ENCODE results near the gene FAXC.
"Not testable (repeated sequence)": the region's sequence is repeated elsewhere in the genome, so short reads cannot be mapped to it uniquely, and the experiment has no call there.

FAXC gene

GRCh38 chr6:99338188-99338587, 11.3 kb downstream of the FAXC start:
- DNase-seq, result no peak

- DNase-seq, result not testable (repeated sequence)
These were observed 14.2 kb downstream of the FAXC start for GRCh38 chr6:99335298-99335697.

- peak; percentile 73 for DNase-seq
These were observed 14.8 kb downstream of the FAXC start for GRCh38 chr6:99334526-99335127.

GRCh38 chr6:99333068-99333467, 16.4 kb downstream of the FAXC start:
- no peak for DNase-seq

GRCh38 chr6:99331531-99331930, 17.9 kb downstream of the FAXC start:
- DNase-seq, result no peak

GRCh38 chr6:99330159-99330558, 19.3 kb downstream of the FAXC start:
- peak; percentile 76 for DNase-seq

GRCh38 chr6:99324996-99325395, 24.5 kb downstream of the FAXC start:
- DNase-seq, result no peak

GRCh38 chr6:99318566-99318965, 30.9 kb downstream of the FAXC start:
- no peak for DNase-seq

- no peak for DNase-seq
These were observed 37.1 kb downstream of the FAXC start for GRCh38 chr6:99312354-99312753.

- no peak for DNase-seq
These were observed 38.9 kb downstream of the FAXC start for GRCh38 chr6:99310553-99310952.

- no peak for DNase-seq
These were observed 39.9 kb downstream of the FAXC start for GRCh38 chr6:99309557-99309956.

- no peak for DNase-seq
These were observed 40.7 kb downstream of the FAXC start for GRCh38 chr6:99308788-99309187.

GRCh38 chr6:99307295-99307907, 42.1 kb downstream of the FAXC start:
- no peak for DNase-seq

GRCh38 chr6:99306341-99306740, 43.1 kb downstream of the FAXC start:
- DNase-seq, result no peak

GRCh38 chr6:99305021-99305554, 44.4 kb downstream of the FAXC start:
- DNase-seq, result no peak

GRCh38 chr6:99297415-99297814, 52.1 kb downstream of the FAXC start:
- DNase-seq, result no peak

- DNase-seq, result no peak
These were observed 52.5 kb downstream of the FAXC start for GRCh38 chr6:99297006-99297405.

GRCh38 chr6:99296261-99296660, 53.2 kb downstream of the FAXC start:
- DNase-seq, result no peak

GRCh38 chr6:99295276-99295675, 54.2 kb downstream of the FAXC start:
- no peak for DNase-seq

GRCh38 chr6:99294786-99295185, 54.7 kb downstream of the FAXC start:
- DNase-seq, result no peak

GRCh38 chr6:99289701-99290100, 59.8 kb downstream of the FAXC start:
- DNase-seq, result no peak

GRCh38 chr6:99288668-99289067, 60.8 kb downstream of the FAXC start:
- no peak for DNase-seq

- no peak for DNase-seq
These were observed 62.0 kb downstream of the FAXC start for GRCh38 chr6:99287523-99287922.

GRCh38 chr6:99285881-99286280, 63.6 kb downstream of the FAXC start:
- peak; percentile 13 for DNase-seq

All from DMS53 (cell line).